Midbrain (tissue), 1 donor: Measurements from ENCODE around the gene PTPRQ.

Source experiments
- DNase-seq: peaks from one replicate; lab custom pipeline; 2025; lab: John Stamatoyannopoulos, UW

Gene PTPRQ

GRCh38 chr12:80702889-80703805 is 259.1 kb downstream of the PTPRQ start:
- no peak for DNase-seq

GRCh38 chr12:80704420-80704819 is 260.4 kb downstream of the PTPRQ start:
- DNase-seq: no peak

GRCh38 chr12:80707126-80707829 is 263.2 kb downstream of the PTPRQ start, which contains the start of gene MYF6:
Gene MYF6, plus strand, starts transcription at chr12:80707634. Its CDS starts 86 bp downstream, at chr12:80707720.
- DNase-seq: no peak

- DNase-seq: no peak
These were observed 263.8 kb downstream of the PTPRQ start for GRCh38 chr12:80707830-80708258.

GRCh38 chr12:80708259-80708974 is 264.4 kb downstream of the PTPRQ start:
- DNase-seq: no peak

GRCh38 chr12:80708975-80709328 is 264.9 kb downstream of the PTPRQ start:
- DNase-seq: no peak

- no peak for DNase-seq
These were observed 266.0 kb downstream of the PTPRQ start for GRCh38 chr12:80709811-80710726.

- no peak for DNase-seq
These were observed 266.9 kb downstream of the PTPRQ start for GRCh38 chr12:80710727-80711449.

GRCh38 chr12:80711866-80712265 is 267.8 kb downstream of the PTPRQ start:
- DNase-seq: no peak

GRCh38 chr12:80712866-80713265 is 268.8 kb downstream of the PTPRQ start:
- DNase-seq: no peak

GRCh38 chr12:80713419-80713818 is 269.4 kb downstream of the PTPRQ start:
- DNase-seq: no peak

GRCh38 chr12:80714055-80714454 is 270.0 kb downstream of the PTPRQ start:
- no peak for DNase-seq

GRCh38 chr12:80714846-80715245 is 270.8 kb downstream of the PTPRQ start:
- no peak for DNase-seq

GRCh38 chr12:80715713-80716249 is 271.7 kb downstream of the PTPRQ start:
- no peak for DNase-seq

- DNase-seq: no peak
These were observed 272.8 kb downstream of the PTPRQ start, which contains the start of gene MYF5 for GRCh38 chr12:80716696-80717469. Gene MYF5, plus strand, starts transcription at chr12:80716912. Its CDS starts 152 bp downstream, at chr12:80717064.

GRCh38 chr12:80717856-80718255 is 273.8 kb downstream of the PTPRQ start:
- DNase-seq: no peak

- DNase-seq: no peak
These were observed 276.5 kb downstream of the PTPRQ start for GRCh38 chr12:80720516-80720915.

GRCh38 chr12:80721326-80721725 is 277.3 kb downstream of the PTPRQ start:
- no peak for DNase-seq
